ENCODE measurements around the gene DHX34.
"Not testable (repeated sequence)": the region's sequence is repeated elsewhere in the genome, so short reads cannot be mapped to it uniquely, and the experiment has no call there.

DHX34 gene

GRCh38 chr19:47379381-47379938, 30.3 kb downstream of the DHX34 start:
- no peak for TF ChIP-seq CTCF (conservative IDR thresholded peaks at IDR 0.05; ENCODE audit: low read depth, low read length)
- DNase-seq (ENCODE audit: low read depth), result no peak
- H3K4me3 ChIP-seq (ENCODE audit: low read length), result no peak overlapping the region

- no peak for DNase-seq (ENCODE audit: low read depth)
- H3K4me3 ChIP-seq (ENCODE audit: low read length), result no peak overlapping the region
- TF ChIP-seq CTCF (conservative IDR thresholded peaks at IDR 0.05; ENCODE audit: low read depth, low read length), result no peak
Measured at GRCh38 chr19:47380559-47380958, 31.4 kb downstream of the DHX34 start.

- H3K4me3 ChIP-seq (ENCODE audit: low read length), result no peak overlapping the region
- TF ChIP-seq CTCF (conservative IDR thresholded peaks at IDR 0.05; ENCODE audit: low read depth, low read length), result no peak
- no peak for DNase-seq (ENCODE audit: low read depth)
Measured at GRCh38 chr19:47381121-47381520, 32.0 kb downstream of the DHX34 start.

- H3K4me3 ChIP-seq (ENCODE audit: low read length), result no peak overlapping the region
- TF ChIP-seq CTCF (conservative IDR thresholded peaks at IDR 0.05; ENCODE audit: low read depth, low read length), result no peak
- DNase-seq (ENCODE audit: low read depth), result no peak
Measured at GRCh38 chr19:47381653-47382279, 32.7 kb downstream of the DHX34 start.

GRCh38 chr19:47383890-47384289, 34.8 kb downstream of the DHX34 start:
- not testable (repeated sequence) for DNase-seq (ENCODE audit: low read depth); H3K4me3 ChIP-seq (ENCODE audit: low read length)

- not testable (repeated sequence) for H3K4me3 ChIP-seq (ENCODE audit: low read length); DNase-seq (ENCODE audit: low read depth)
Measured at GRCh38 chr19:47384533-47384932, 35.4 kb downstream of the DHX34 start.

- not testable (repeated sequence) for H3K4me3 ChIP-seq (ENCODE audit: low read length); DNase-seq (ENCODE audit: low read depth)
Measured at GRCh38 chr19:47386582-47386981, 37.5 kb downstream of the DHX34 start.

- H3K4me3 ChIP-seq (ENCODE audit: low read length), result not testable (repeated sequence)
Measured at GRCh38 chr19:47387623-47388022, 38.5 kb downstream of the DHX34 start.

GRCh38 chr19:47388721-47389120, 39.6 kb downstream of the DHX34 start:
- not testable (repeated sequence) for H3K4me3 ChIP-seq (ENCODE audit: low read length); DNase-seq (ENCODE audit: low read depth)

More at GRCh38 chr19:47387623-47388022, 38.5 kb downstream of the DHX34 start:
- not testable (repeated sequence) for DNase-seq (ENCODE audit: low read depth)

- no peak for TF ChIP-seq CTCF (conservative IDR thresholded peaks at IDR 0.05; ENCODE audit: low read depth, low read length)
- H3K4me3 ChIP-seq (ENCODE audit: low read length), result no peak overlapping the region
- DNase-seq (ENCODE audit: low read depth), result no peak
Measured at GRCh38 chr19:47389150-47389556, 40.0 kb downstream of the DHX34 start.
